Coronary artery (tissue), 2 donors: Measurements from ENCODE around the gene AFF1.

Source experiments
- DNase-seq: peaks from one replicate; pipeline ENCODE4 v3.0.0-alpha.2; 2017; ENCODE audit warnings: low spot score
- H3K27ac ChIP-seq, 2 donors: fragments of 200-600 bp; sonication (generic); one replicate each; pipeline ENCODE4 v1.5.1; 2016 to 2019
- H3K4me3 ChIP-seq: fragments of 200-600 bp; sonication (generic); 2 replicates; pipeline ENCODE4 v1.5.1; 2016; ENCODE audit warnings: mild to moderate bottlenecking, moderate library complexity
- CTCF ChIP-seq: fragments of 200-600 bp; sonication (generic); IDR thresholded peaks from one replicate; pipeline ENCODE4 v1.5.1; 2019; ENCODE audit warnings: antibody characterized with exemption

AFF1 gene

DNA sequence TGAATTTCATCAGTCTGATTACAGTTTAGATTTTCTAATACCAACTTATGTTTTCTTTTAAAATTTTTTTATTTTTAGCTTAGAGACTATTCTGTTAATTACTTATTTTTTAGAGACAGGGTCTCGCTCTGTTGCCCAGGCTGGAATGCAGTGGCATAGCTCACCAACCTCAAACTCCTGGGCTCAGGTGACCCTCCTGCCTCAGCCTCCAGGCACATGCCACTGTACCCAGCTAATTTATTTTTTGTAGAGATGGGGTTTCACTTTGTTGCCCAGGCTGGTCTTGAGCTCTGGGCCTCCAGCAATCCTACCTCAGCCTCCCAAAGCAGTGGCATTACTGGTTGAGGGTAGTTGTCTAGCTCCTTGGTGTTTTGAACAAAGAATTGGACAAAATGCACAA is 183.6 kb downstream of the AFF1 start:
- Histone ChIP-seq H3K4me3 (no peak overlapping the region), H3K27ac (peak overlapping the region; percentile 54 to 84)
- DNase-seq: no peak
- no peak for TF ChIP-seq CTCF

DNA sequence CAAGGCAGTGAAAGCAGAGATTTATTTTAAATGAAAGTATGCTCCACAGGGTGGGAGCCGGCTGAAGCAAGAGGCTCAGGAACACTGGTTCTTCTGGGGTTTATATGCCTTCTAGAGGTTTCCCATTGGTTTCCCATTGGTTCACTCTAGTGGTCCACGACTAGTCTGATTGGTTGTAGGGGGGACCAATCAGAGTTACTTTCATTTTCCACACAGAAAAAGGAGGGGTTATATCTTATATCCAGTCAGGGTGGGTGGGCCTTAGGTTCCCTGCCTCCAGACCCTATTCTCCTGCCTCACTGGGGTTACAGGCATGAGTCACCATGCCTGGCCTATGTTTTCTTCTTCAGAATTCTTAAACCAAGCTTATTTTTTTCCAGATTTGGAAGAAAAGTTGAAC is 184.0 kb downstream of the AFF1 start:
- no peak for DNase-seq
- Histone ChIP-seq H3K27ac (peak overlapping the region; percentile 54 to 84), H3K4me3 (no peak overlapping the region)

DNA sequence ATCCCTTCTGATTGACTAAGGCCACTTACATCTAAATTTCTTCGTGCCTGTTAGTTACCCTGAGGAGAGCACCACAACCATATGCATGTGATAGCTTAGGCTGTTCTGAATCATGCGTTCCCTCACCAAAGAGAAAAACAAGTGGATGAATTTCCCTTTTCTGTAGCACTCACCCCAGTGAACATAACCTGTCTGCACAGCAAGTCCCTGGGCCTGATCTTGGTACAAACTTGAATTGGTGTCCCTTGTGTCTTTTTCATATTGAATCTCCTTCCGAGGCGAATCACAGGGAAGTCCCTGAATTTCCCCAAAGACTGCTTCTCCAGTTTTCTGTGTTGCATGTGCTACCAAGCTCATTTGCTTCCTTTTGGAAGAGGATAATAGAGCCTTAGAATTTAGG is 185.2 kb downstream of the AFF1 start:
- peak overlapping the region; percentile 54 to 84 for H3K27ac ChIP-seq
- no peak for DNase-seq
- TF ChIP-seq CTCF: no peak
- H3K4me3 ChIP-seq: peak overlapping the region; percentile 46

More for the DNA sequence above, 184.0 kb downstream of the AFF1 start:
- TF ChIP-seq CTCF: no peak

DNA sequence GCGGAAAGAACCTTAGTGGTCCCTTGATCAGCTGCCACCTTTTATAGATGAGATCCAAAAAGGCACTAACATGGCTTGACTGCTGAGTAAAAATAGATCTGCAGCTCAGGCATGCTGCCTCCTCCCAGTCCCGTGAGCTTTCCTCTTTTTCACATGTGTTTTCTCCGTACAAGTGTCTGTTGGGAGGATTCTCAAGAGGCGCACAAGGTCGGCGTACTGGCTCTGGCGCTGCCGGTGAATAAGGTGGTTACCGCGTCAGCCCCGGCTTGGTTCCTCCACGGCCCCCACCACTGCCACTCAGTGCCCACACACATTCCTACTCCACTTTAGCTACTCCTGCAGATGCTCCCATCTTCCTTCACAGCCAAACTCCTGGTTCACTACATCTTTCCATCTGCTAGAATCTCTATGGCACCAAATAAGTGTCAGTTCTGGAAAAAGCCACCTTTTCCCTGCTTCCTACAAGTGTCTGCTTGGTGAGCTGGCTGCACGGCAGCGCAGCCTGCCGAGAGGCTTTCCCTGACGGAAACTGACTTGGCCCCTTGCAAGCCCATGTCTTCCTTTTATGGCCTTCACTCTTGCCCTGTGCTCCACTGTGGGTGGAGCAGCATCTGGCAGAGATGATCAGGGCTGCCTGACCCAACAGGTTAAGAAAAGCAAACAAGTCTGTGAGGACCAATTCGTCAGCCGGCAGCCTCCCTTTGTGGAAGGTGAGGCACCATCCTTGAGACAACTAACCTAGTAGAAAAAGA is 185.8 kb downstream of the AFF1 start:
- TF ChIP-seq CTCF: no peak
- peak overlapping the region; percentile 54 to 84 for H3K27ac ChIP-seq
- DNase-seq: peak; percentile 84
- H3K4me3 ChIP-seq: peak overlapping the region; percentile 46

- TF ChIP-seq CTCF: no peak
- H3K27ac ChIP-seq: peak overlapping the region; percentile 54 to 84
- DNase-seq: no peak
- H3K4me3 ChIP-seq: peak overlapping the region; percentile 11
Observed at GRCh38 chr4:87121341-87122065, 186.7 kb downstream of the AFF1 start.

DNA sequence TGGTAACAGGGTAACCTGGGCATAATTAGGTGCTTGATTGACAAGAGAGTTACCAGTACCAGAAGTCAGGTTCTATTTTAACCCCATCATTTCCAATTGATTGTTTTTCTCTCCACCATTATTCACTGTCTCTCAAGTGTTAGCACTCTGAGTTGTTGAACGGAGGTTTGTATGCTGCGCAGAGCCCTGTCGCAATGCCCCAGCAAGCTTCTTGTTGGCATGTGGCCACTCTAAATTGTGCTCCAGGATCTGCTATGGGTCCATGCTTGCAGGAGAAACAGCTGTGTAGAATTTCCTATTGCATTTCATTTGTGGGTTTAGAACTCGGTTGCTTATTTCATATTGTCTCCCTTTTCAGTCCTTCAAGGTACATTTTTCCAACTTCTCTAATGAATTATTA is 187.4 kb downstream of the AFF1 start:
- Histone ChIP-seq H3K27ac (peak overlapping the region; percentile 54 to 84), H3K4me3 (no peak overlapping the region)
- TF ChIP-seq CTCF: no peak
- DNase-seq: no peak

DNA sequence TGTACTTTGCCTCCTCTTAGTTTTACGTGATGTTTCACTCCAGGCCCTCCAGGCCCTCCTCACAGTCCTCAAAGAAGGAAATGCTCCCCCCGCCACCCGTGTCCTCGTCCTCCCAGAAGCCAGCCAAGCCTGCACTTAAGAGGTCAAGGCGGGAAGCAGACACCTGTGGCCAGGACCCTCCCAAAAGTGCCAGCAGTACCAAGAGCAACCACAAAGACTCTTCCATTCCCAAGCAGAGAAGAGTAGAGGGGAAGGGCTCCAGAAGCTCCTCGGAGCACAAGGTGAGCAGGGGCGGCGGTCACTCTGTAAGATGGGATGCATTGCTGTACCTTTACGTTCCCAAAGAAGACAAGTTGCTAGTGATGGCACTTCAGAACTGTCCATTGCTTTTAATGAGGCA is 191.2 kb downstream of the AFF1 start:
- Histone ChIP-seq H3K27ac (no peak overlapping the region), H3K4me3 (no peak overlapping the region)
- no peak for TF ChIP-seq CTCF
- no peak for DNase-seq
